GM12892 (cell line): ENCODE measurements around the gene CORO7.

Experiments
- POLR2A ChIP-seq: IDR thresholded peaks from 2 replicates; pipeline ENCODE4 v1.6.1; 2011; ENCODE audit warnings: low read depth, low read length, control low read depth
- POLR2AphosphoS5 ChIP-seq: IDR thresholded peaks from 2 replicates; pipeline ENCODE4 v1.6.1; 2011; ENCODE audit warnings: low read depth, low read length, control low read depth
- TAF1 ChIP-seq: IDR thresholded peaks from 2 replicates; pipeline ENCODE4 v1.6.1; 2011; ENCODE audit warnings: low read depth, mild to moderate bottlenecking, control low read depth, low read length, borderline replicate concordance

DNA sequence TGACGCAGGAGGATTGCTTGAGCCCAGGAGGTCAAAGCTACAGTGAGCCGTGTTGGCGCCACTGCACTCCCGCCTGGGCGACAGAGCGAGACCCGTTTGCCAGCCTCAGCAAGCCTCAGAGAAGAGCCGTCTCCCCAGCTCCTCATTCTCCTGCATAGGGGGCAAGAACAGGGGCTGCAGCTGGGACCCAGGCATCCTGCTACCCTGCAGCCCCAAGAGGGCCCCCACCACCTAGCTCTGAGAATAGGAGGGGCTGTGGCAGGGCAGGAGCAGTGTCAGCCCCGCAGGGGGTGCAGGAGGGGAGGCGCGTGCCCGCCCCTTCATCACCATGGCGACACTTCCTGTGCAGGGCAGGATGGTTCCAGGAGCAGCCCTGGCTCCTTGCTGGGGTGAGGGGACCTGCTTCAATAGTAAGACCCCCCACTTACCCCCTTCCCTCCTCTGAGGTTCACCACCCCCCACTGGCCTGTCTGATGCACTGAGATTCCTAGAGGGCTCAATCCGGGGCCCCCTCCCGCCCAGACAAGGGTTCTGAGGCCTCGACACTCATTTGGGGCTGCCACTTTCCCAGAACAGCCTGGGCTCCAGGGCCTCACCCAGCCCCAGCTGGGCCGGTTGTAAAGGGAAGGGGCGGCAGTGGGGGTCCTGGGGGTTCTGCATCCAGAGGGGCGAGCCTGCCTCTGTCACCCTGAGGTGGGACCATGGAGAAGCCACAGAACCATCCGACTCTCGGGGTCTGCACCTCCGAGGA lies 24.6 kb downstream of the CORO7 start:
- TF ChIP-seq POLR2A (no peak), POLR2AphosphoS5 (no peak), TAF1 (no peak)
